T-helper 1 cell treated with Interleukin-12 subunit alpha and Interleukin-12 subunit beta and Interleukin-4 antibody, amounts not matched to agents 30 μg/mL and 1 μg/mL, for 36 hours (primary cell): ENCODE measurements around the gene QRFP.

Experiments
- H3K27ac Mint-ChIP-seq: one replicate; pipeline ENCODE4 v1.8.0; 2021; ENCODE audit warnings: mild to moderate bottlenecking, mixed read lengths
- H3K27me3 Mint-ChIP-seq: one replicate; pipeline ENCODE4 v1.8.0; 2021; ENCODE audit warnings: low read depth, mixed read lengths
- H3K36me3 Mint-ChIP-seq: one replicate; pipeline ENCODE4 v1.8.0; 2021; ENCODE audit warnings: low read depth, mixed read lengths
- H3K4me1 Mint-ChIP-seq: one replicate; pipeline ENCODE4 v1.8.0; 2021; ENCODE audit warnings: low read depth, mixed read lengths
- H3K4me3 Mint-ChIP-seq: one replicate; pipeline ENCODE4 v1.8.0; 2021; ENCODE audit warnings: mild to moderate bottlenecking, moderate library complexity, mixed read lengths
- H3K9me3 Mint-ChIP-seq: one replicate; pipeline ENCODE4 v1.8.0; 2021; ENCODE audit warnings: mixed read lengths

Gene QRFP

DNA sequence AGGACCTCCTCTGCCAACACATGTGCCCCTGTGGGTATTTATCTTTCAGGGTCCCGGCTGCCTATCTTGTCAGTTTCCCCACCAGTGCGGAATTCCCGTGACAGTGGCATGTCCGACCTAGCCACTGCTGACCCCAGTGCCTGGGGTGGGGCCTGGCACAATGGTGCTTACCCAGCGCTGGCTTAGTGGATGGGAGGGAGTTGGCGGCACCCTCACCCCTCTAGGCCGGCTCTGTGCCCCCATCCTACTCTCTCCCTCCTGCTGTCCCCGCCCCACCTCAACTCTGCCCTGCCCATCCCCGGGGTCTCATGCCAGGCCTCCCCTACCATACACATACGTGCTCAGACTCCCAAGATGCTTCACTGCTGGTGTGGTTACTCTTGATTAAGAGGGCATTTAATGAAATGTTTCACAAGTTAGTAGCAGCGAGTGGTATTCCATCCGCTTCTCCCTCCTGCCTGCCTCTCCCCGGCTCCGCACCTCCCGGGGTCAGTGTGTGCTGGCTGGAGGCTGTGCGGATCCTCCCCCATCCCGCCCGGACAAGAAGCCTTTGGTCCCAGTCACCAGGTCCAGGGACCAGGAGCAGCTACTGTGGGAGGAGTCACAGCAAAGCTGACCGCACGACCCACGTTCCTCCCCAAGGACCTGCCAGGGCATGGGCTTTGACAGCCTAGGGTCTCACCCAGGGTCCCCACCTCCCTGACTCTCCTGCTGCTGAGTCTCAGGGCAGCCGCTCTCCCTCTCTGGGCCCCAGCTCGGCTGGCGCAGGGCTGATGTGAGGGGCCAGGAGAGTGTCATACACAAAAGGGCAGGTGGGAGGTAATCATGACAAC is 9.5 kb upstream of the QRFP start:
- H3K27me3 Mint-ChIP-seq = no peaks in the 10 kb centered on the region

DNA sequence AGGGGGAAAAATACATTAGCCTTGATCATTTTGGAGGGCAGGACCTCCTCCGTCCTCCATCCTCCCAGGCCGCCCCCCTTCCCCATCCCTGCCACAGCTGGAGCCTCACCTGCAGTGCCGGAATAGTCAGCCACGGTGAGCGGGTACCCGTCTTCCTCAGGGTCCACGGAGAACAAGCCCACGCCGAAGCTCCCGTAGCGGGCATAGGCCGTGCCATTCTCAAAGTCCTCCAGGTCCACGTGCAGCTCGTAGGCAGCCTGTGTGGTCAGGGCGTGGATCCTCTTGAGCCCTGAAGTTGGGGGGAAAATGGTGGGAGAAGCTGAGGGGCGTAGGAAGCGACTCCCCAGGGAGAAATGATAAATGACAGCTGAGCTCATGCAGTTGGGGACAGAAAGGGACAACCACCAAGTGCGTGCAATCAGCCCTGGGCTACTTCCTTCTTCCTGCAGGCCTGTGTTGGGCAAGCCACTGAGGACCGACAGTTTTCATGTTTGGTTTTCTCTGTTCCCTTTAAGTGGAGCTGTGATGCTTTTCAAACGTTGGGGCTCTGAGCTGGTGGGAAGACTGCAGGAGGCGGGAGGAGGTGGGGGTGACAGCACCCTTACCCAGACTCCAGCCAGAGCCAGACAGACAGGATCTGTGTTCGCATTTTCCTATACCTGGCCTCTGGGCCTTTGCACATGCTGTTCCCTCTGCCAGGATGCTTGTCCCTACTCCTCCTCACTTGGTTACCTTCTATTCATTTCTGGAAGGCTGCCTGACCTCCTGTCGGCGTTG is 8.7 kb upstream of the QRFP start:
- Mint-ChIP-seq H3K4me1 (no peaks in the 10 kb centered on the region), H3K4me3 (no peak overlapping the region), H3K9me3 (no peaks in the 10 kb centered on the region), H3K27ac (no peak overlapping the region), H3K36me3 (no peaks in the 10 kb centered on the region), H3K27me3 (no peaks in the 10 kb centered on the region)

More for the DNA sequence above, 9.5 kb upstream of the QRFP start:
- no peak overlapping the region for H3K4me3 Mint-ChIP-seq
- H3K4me1 Mint-ChIP-seq = no peaks in the 10 kb centered on the region
- no peaks in the 10 kb centered on the region for H3K36me3 Mint-ChIP-seq
- no peak overlapping the region for H3K27ac Mint-ChIP-seq
- H3K9me3 Mint-ChIP-seq = no peaks in the 10 kb centered on the region

GRCh38 chr9:130904070-130905044 is 7.7 kb upstream of the QRFP start:
- Mint-ChIP-seq H3K9me3 (no peaks in the 10 kb centered on the region), H3K36me3 (no peaks in the 10 kb centered on the region), H3K4me1 (no peaks in the 10 kb centered on the region), H3K4me3 (no peak overlapping the region), H3K27me3 (no peaks in the 10 kb centered on the region), H3K27ac (no peak overlapping the region)

- Mint-ChIP-seq H3K9me3 (no peaks in the 10 kb centered on the region), H3K4me3 (no peak overlapping the region), H3K27me3 (no peaks in the 10 kb centered on the region), H3K4me1 (no peaks in the 10 kb centered on the region), H3K27ac (no peak overlapping the region), H3K36me3 (no peaks in the 10 kb centered on the region)
Measured at GRCh38 chr9:130903194-130904069, 6.8 kb upstream of the QRFP start.

DNA sequence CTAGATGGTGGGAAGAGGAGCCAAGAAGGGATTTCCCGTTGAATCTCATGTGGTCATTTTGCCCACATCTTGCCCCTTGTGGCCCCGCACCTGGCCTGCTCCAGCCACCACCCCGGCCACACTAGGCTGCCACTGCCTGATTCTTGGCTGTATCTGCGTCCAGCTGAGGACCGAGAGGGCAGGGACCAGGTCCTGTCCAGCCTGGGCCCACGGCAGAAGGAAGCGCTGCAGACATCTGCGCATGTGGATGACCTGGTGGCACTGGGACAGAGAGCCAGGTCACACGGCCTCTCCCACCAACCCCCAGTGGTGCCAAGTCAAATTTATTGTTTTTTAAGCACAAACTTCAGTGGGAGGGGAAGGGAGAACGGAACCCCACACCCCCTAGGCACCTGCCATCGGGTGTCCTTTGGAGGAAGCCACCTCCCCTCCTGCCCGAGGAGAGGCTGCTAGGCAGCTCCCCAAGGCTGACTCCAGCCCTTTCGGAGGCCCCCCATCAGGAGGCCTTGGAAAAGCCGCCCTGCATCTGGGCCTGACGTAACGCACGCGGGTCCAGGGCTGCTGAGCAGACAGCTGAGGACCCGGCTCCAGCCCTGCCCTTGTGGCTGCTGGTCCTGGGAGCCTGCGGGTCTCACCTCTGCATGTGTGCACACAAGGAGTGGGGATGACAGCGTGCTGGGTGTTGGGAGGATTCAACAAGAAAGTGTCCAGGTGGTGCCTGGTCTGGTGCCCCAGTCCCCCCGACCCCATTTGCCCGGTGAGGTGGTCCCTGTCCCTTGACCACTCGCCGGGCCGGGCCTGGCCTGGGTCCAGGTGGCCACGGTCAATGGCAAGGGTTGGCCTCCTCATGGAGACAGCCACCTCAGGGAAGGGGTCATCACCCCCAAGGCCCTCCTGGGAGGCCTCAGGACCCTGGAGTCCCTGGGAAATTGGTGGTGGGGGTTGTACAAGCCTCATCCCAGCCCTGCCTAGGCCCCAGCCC is 5.9 kb upstream of the QRFP start:
- Mint-ChIP-seq H3K4me3 (no peak overlapping the region), H3K27ac (no peak overlapping the region), H3K4me1 (no peaks in the 10 kb centered on the region), H3K36me3 (no peaks in the 10 kb centered on the region), H3K27me3 (no peaks in the 10 kb centered on the region), H3K9me3 (no peaks in the 10 kb centered on the region)

DNA sequence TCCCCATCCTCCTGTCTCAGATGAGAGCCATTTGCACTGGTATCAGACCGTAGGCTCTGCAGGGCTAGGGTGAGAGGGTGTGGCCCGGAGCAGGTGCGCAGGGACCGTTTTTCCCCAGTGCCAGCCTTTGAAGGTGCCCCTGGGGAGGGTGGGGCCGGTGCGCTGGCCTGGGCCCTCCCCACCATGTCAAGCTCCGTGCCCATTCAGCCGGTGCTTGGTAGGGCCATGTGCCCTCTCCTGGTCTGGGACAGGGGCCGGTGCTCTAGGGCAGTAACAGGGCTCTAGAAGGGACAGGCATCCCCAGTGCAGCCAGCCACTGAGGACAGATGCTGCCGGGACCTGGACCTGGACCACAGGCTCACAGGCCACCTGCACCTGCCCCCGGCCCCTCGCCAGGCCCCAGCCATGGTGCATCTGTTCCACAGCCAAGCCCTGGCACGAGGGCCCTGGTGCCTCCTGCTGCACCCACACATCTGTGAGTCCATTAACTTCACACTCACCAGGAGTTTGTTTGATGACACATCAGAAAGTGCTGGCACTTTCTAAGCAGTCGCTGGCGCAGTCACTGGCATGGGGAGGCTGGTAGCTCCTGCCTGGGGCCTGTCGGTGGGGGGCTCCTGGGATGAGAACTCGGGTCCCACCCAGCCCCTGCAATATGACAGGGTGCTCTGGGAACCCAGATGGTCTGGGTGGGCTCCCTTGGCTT is 5.0 kb upstream of the QRFP start:
- Mint-ChIP-seq H3K27ac (no peak overlapping the region), H3K4me1 (no peaks in the 10 kb centered on the region), H3K27me3 (no peaks in the 10 kb centered on the region), H3K36me3 (no peaks in the 10 kb centered on the region), H3K4me3 (no peak overlapping the region), H3K9me3 (no peaks in the 10 kb centered on the region)

GRCh38 chr9:130900701-130901497 is 4.3 kb upstream of the QRFP start:
- Mint-ChIP-seq H3K27ac (no peak overlapping the region), H3K27me3 (no peaks in the 10 kb centered on the region), H3K9me3 (no peaks in the 10 kb centered on the region), H3K4me1 (no peaks in the 10 kb centered on the region), H3K4me3 (no peak overlapping the region), H3K36me3 (no peaks in the 10 kb centered on the region)

- Mint-ChIP-seq H3K4me3 (no peak overlapping the region), H3K27me3 (no peaks in the 10 kb centered on the region), H3K27ac (no peak overlapping the region), H3K4me1 (no peaks in the 10 kb centered on the region), H3K9me3 (no peaks in the 10 kb centered on the region), H3K36me3 (no peaks in the 10 kb centered on the region)
Measured at GRCh38 chr9:130899051-130899748, 2.6 kb upstream of the QRFP start.

- no peak overlapping the region for H3K27ac Mint-ChIP-seq
Measured at GRCh38 chr9:130898552-130898852, 1.9 kb upstream of the QRFP start.

GRCh38 chr9:130897848-130898551 is 1.4 kb upstream of the QRFP start:
- H3K9me3 Mint-ChIP-seq = no peaks in the 10 kb centered on the region
- H3K4me3 Mint-ChIP-seq = no peak overlapping the region
- H3K27me3 Mint-ChIP-seq = no peaks in the 10 kb centered on the region
- H3K36me3 Mint-ChIP-seq = no peaks in the 10 kb centered on the region
- H3K27ac Mint-ChIP-seq = no peak overlapping the region
- no peaks in the 10 kb centered on the region for H3K4me1 Mint-ChIP-seq

More at GRCh38 chr9:130898552-130898852, 1.9 kb upstream of the QRFP start:
- H3K4me3 Mint-ChIP-seq = no peak overlapping the region
- no peaks in the 10 kb centered on the region for H3K27me3 Mint-ChIP-seq
- no peaks in the 10 kb centered on the region for H3K4me1 Mint-ChIP-seq
- no peaks in the 10 kb centered on the region for H3K9me3 Mint-ChIP-seq
- H3K36me3 Mint-ChIP-seq = no peaks in the 10 kb centered on the region

GRCh38 chr9:130897105-130897751 is 616 bp upstream of the QRFP start:
- no peaks in the 10 kb centered on the region for H3K27me3 Mint-ChIP-seq
- no peak overlapping the region for H3K4me3 Mint-ChIP-seq
- H3K36me3 Mint-ChIP-seq = no peaks in the 10 kb centered on the region
- no peak overlapping the region for H3K27ac Mint-ChIP-seq
- no peaks in the 10 kb centered on the region for H3K9me3 Mint-ChIP-seq
- no peaks in the 10 kb centered on the region for H3K4me1 Mint-ChIP-seq
